ENCODE measurements around the gene SH3D19. TPM values are rescaled to one million over a fixed set of nuclear protein-coding genes. Genes with fewer than 3 reads are reported as not detected.

SH3D19 gene
- polyA plus RNA-seq, 3 donors: not detected

- H3K27ac Mint-ChIP-seq: no peak overlapping the region
- H3K4me1 Mint-ChIP-seq: no peaks in the 10 kb centered on the region
- H3K79me2 ChIP-seq (ENCODE audit: insufficient read depth, low read length): no peaks in the 10 kb centered on the region
- H3K4me1 ChIP-seq (ENCODE audit: control insufficient read depth in 1 of 2, insufficient read depth in 2 of 2, low read length in 2 of 2): no peaks in the 10 kb centered on the region
- no peak overlapping the region for H3K27ac ChIP-seq (ENCODE audit: low read depth in 1 of 2, low read length in 2 of 2)
- peaks cover 0 to 9% (median 2%) of the 10 kb centered on the region in 7 donors for H3K9me3 Mint-ChIP-seq
- TF ChIP-seq CTCF (IDR thresholded peaks at IDR 0.05): no peak
- no peaks in the 10 kb centered on the region for H3K27me3 ChIP-seq (ENCODE audit: control insufficient read depth in 2 of 2, insufficient read depth in 2 of 2, low read length in 2 of 2)
- intact Hi-C loops (cut with micrococcal nuclease): no loop called here
- H3K4me3 Mint-ChIP-seq: no peak overlapping the region
- H3K9ac ChIP-seq (ENCODE audit: insufficient read depth, low read length, poor library complexity, severe bottlenecking): no peak overlapping the region
- no peaks in the 10 kb centered on the region for H3K36me3 Mint-ChIP-seq
- no CpG with 5 or more reads among the region's 5 CpGs for WGBS (ENCODE audit: insufficient coverage)
- H3K4me3 ChIP-seq (replicated peaks in 1 of 3; ENCODE audit: low read depth in 2 of 3, low read length in 3 of 3): no peak overlapping the region
- H3K36me3 ChIP-seq (replicated peaks in 1 of 2; ENCODE audit: control insufficient read depth in 1 of 2, insufficient read depth in 2 of 2, low read length in 2 of 2): no peaks in the 10 kb centered on the region
- peaks cover 0 to 7% of the 10 kb centered on the region in 2 donors for H3K9me3 ChIP-seq (replicated peaks in 1 of 2; ENCODE audit: control insufficient read depth in 1 of 2, insufficient read depth in 1 of 2, low read length in 2 of 2)
- DNase-seq: no peak
- no peaks in the 10 kb centered on the region for H4K20me1 ChIP-seq (ENCODE audit: insufficient read depth, low read length)
- no peak overlapping the region for H2AFZ ChIP-seq (ENCODE audit: insufficient read depth, low read depth, low read length, poor library complexity, severe bottlenecking)
- H3K4me2 ChIP-seq (replicated peaks; ENCODE audit: extremely low read depth, low read length, poor library complexity, severe bottlenecking): no peak overlapping the region
- H3K27me3 Mint-ChIP-seq (ENCODE audit: low read depth in 3 of 3): peaks cover 0 to 5% (median 3%) of the 10 kb centered on the region in 3 donors
Observed at GRCh38 chr4:151310124-151310728, 15.2 kb downstream of the SH3D19 start.

GRCh38 chr4:151304755-151305154 is 20.6 kb downstream of the SH3D19 start:
- Histone ChIP-seq H3K27ac (ENCODE audit: low read depth in 1 of 2, low read length in 2 of 2) (no peak overlapping the region), H3K9ac (ENCODE audit: insufficient read depth, low read length, poor library complexity, severe bottlenecking) (no peak overlapping the region), H2AFZ (ENCODE audit: insufficient read depth, low read depth, low read length, poor library complexity, severe bottlenecking) (no peak overlapping the region), H3K9me3 (replicated peaks in 1 of 2; ENCODE audit: control insufficient read depth in 1 of 2, insufficient read depth in 1 of 2, low read length in 2 of 2) (peaks cover 0 to 7% of the 10 kb centered on the region in 2 donors), H3K36me3 (replicated peaks in 1 of 2; ENCODE audit: control insufficient read depth in 1 of 2, insufficient read depth in 2 of 2, low read length in 2 of 2) (no peaks in the 10 kb centered on the region), H3K27me3 (ENCODE audit: control insufficient read depth in 2 of 2, insufficient read depth in 2 of 2, low read length in 2 of 2) (no peaks in the 10 kb centered on the region), H3K4me3 (replicated peaks in 1 of 3; ENCODE audit: low read depth in 2 of 3, low read length in 3 of 3) (no peak overlapping the region), H3K79me2 (ENCODE audit: insufficient read depth, low read length) (no peaks in the 10 kb centered on the region), H3K4me2 (replicated peaks; ENCODE audit: extremely low read depth, low read length, poor library complexity, severe bottlenecking) (no peak overlapping the region), H4K20me1 (ENCODE audit: insufficient read depth, low read length) (no peaks in the 10 kb centered on the region), H3K4me1 (ENCODE audit: control insufficient read depth in 1 of 2, insufficient read depth in 2 of 2, low read length in 2 of 2) (no peaks in the 10 kb centered on the region)
- Mint-ChIP-seq H3K9me3 (peaks cover 3 to 14% (median 7%) of the 10 kb centered on the region in 7 donors), H3K27ac (no peak overlapping the region), H3K4me1 (no peaks in the 10 kb centered on the region), H3K4me3 (no peak overlapping the region), H3K27me3 (ENCODE audit: low read depth in 3 of 3) (peaks cover 0 to 4% (median 2%) of the 10 kb centered on the region in 3 donors), H3K36me3 (no peaks in the 10 kb centered on the region)
- no peak for DNase-seq
- intact Hi-C loops (cut with micrococcal nuclease): no loop called here
- no peak for TF ChIP-seq CTCF (IDR thresholded peaks at IDR 0.05)

Measured in CD14-positive monocyte (primary cell).